Measurements from ENCODE around the gene KCTD8. TPM values are rescaled to one million over a fixed set of nuclear protein-coding genes. Genes with fewer than 3 reads are reported as not detected.

KCTD8 gene
- total RNA-seq, result under 1 TPM in 1 of 2 donors, not detected in 1; 0.22 TPM
- long read RNA-seq, result 0 reads

GRCh38 chr4:44448521-44449461 is at the start of gene KCTD8:
Gene KCTD8 (minus strand): TSS chr4:44448809.
- ATAC-seq, result peak; percentile 93
- intact Hi-C loops (cut with DNase I, micrococcal nuclease), result no loop called here
- DNase-seq, result peak; percentile 73 to 82

GRCh38 chr4:44494810-44495701 is 46.4 kb upstream of the KCTD8 start:
- intact Hi-C loops (cut with DNase I, micrococcal nuclease), result no loop called here
- no peak for DNase-seq
- no peak for ATAC-seq

DNA sequence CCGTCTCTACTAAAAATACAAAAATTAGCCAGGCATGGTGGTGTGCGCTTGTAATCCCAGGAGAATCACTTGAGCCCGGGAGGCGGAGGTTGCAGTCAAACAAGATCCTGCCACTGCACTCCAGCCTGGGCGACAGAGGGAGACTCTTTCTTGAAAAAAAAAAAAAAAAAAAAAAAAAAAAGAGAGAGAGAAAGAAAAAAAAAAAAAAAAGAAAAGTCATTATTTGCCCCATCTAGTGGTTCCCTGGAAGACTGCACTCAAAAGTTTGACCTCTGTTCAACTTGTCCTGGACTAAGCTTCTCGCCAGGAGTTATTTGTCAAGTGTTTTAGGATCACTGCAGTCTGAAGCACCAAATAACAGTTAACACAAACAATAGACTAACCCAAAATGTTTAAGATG is 45.3 kb upstream of the KCTD8 start:
- DNase-seq (no peak), ATAC-seq (no peak)
- intact Hi-C loops (cut with DNase I, micrococcal nuclease), result no loop called here

- no peak for DNase-seq
- no peak for ATAC-seq
- intact Hi-C loops (cut with DNase I, micrococcal nuclease), result no loop called here
These were observed 38.7 kb upstream of the KCTD8 start for GRCh38 chr4:44487341-44487740.

GRCh38 chr4:44479731-44480130 is 31.1 kb upstream of the KCTD8 start:
- ATAC-seq (no peak), DNase-seq (no peak)
- intact Hi-C loops (cut with DNase I, micrococcal nuclease), result no loop called here

DNA sequence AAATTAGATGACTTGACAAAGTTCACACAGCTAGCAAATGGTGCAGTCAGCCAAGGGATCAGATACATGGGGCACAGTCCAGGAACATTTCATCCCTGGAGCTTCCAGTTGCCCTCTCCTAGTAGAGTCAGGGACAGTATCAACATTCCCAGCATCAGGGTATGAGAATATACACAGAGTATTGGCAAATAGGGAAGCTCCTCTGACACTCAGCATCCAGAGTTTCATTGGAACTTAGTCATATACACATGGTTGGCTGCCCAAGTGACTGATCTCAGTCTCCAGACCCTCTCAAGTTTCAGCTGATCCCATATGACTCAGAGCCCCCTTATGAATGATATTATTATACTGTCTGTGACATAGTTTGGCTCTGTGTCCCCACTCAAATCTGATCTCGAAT is 13.7 kb upstream of the KCTD8 start:
- ATAC-seq (no peak), DNase-seq (no peak)
- intact Hi-C loops (cut with DNase I, micrococcal nuclease), result no loop called here

DNA sequence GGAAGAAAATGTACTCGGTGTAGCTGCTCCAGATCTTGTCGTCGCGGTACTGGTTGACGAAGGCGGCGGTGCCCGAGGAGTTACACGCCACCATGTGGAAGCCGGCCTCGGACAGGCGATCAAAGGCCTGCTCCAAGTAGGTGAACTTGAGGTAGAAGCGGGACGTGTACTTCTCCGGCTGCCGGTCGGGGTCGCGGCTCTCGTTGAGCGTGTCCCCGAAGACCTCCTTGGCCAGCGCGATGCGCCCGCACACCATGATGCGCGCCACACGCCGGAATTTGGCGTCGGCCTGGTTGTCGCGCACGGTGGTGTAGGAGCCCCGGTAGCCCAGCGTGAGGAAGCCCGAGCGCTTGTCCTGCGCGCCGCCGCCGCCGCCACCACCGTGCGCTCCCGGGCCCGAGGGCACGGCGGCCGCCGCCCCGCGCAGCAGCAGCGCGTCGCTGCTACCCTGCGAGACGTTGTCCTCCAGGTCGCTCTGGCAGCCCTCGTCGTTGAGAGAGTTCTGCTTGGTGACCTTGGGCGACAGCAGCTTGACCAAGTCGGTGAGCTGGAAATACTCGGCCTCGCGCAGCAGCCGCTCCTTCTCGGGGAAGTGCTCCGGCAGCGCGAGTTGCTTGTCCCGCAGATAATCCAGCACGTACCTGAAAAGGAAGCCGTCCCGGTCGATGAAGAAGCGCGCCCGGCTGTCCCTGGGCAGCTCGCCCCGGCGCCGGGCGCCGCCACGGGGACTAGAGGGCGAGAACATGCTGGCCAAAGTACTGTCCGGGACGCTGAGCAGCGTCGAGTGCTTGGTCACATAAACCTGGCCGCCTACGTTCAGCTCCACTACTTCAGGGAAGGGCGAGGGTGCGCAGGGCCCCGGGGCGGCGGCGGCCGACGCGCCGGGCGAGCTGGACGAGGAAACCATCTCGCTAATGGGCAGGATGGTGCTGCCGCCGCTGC is 775 bp downstream of the KCTD8 start:
- intact Hi-C loops (cut with DNase I, micrococcal nuclease), result no loop called here
- DNase-seq, result peak in 1 of 2 donors; percentile 8
- ATAC-seq, result peak; percentile 34

DNA sequence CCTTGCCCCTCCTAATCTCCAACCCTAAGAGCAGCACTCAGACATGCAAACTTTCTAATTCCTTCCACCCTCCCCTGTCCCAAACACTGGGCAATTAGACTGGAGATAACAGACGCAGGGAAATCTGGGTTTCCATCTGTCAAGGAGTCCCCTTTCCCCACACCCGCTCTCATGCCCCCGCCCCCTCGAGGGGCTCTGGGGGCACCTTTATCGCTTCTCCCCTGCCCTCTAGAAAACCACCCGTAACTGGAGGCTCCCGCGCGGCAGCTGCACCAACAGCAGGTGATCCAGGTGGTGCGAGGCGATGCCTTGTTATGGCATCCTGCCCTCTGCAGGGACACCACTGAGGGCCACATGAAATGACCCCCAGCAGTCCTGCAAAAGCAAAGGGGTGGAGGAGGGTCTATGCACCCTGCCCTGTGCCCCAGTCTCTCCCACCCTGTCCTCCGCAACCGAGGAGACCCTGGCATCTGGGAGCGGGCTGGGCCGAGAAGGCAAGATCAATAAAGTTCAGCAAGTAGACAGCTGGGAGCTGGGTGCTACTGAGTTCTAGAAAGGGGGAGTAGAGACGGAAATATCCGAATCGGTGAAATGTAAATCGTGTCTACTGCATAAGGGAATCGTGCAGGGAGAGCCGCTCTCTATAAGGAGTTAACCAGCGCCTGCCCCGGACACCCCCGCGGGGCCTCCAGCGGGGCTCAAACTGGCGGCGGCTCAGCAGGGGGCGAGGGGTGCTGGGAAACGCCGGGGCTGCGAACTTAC is 1.6 kb downstream of the KCTD8 start:
- ATAC-seq (no peak), DNase-seq (no peak)
- intact Hi-C loops (cut with DNase I, micrococcal nuclease), result no loop called here

DNA sequence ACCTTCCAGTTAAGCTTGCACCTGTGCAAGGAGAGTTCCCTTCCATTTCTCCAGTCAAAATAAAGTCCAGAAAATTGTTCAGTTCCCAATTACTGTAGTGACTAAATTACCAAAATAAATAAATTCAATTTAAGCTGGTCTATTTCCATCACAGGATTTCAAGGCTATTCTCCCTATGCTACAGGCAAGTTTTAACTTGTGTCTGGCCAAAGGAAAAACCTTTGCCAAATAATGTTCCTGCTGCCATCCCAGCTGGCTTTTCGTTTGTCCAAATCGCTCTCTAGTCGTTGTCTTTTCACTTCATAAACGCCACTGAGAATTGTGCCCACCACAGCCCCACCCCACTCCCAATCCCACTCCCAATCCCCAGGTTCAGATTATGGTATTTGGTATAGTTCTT is 2.4 kb downstream of the KCTD8 start:
- ATAC-seq (no peak), DNase-seq (no peak)
- intact Hi-C loops (cut with DNase I, micrococcal nuclease), result no loop called here

DNA sequence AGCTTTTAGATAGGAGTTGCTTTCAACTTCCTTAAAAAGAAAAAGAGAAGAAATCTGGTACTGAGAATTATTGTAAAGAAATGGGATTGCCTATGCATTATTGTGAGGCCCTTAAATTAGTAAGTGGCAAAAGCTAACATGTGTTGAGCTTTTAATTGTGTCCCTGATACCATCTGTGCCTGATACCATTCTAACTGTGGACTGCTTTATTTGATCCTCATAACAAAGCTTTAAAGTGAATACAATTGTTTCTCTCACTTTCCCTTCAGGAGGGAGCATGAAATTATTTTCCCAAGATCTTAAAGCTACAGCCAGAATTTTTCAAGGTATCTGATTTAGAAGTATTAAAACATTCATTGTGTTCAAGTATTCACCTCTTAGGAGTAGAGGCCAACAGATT is 9.9 kb downstream of the KCTD8 start:
- DNase-seq, result no peak
- ATAC-seq, result no peak
- intact Hi-C loops (cut with DNase I, micrococcal nuclease), result no loop called here

DNA sequence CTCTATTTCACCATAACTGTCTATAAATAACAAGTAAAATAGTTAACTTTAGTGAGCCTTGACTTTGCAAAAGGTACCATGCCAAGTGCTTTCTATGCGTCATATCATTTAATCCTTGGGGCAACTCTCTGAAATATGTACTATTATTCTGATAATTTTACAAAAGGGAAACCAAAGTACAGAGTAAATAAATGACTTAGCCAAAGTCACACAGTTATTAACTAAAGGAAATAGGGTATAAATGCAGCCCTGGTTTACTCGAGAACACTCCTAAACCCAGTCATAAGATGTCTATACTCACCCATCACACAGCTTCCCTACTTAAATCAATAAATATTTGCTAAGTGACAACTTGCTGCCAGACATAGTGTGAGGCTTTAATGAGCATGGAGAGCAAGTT is 14.4 kb downstream of the KCTD8 start:
- intact Hi-C loops (cut with DNase I, micrococcal nuclease), result no loop called here
- ATAC-seq (no peak), DNase-seq (no peak)

GRCh38 chr4:44425614-44426208 is 22.9 kb downstream of the KCTD8 start:
- no peak for DNase-seq
- intact Hi-C loops (cut with DNase I, micrococcal nuclease), result no loop called here

GRCh38 chr4:44422912-44423311 is 25.7 kb downstream of the KCTD8 start:
- DNase-seq (no peak), ATAC-seq (no peak)
- intact Hi-C loops (cut with DNase I, micrococcal nuclease), result no loop called here

More at GRCh38 chr4:44425614-44426208, 22.9 kb downstream of the KCTD8 start:
- no peak for ATAC-seq

- intact Hi-C loops (cut with DNase I, micrococcal nuclease), result no loop called here
- ATAC-seq (no peak), DNase-seq (no peak)
These were observed 27.1 kb downstream of the KCTD8 start for GRCh38 chr4:44421330-44422065.

DNA sequence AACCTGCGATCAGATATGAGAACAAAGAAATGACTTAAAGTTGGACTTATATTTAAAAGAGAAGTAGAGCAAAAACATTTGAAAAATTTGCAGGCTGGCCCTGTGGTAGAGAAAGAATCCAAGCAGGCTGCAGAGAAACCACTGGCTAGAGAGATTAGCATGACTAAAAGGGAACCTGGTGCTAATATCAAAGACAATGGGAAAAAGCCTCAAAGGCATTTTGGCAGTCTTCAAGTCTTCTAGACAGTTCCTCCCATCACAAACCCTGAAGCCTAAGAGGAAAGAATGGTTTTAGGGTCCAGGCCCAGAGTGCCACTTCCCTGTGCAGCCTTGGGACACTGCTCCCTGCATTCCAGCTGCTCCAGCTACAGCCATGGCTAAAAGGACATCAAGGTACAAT is 33.4 kb downstream of the KCTD8 start:
- intact Hi-C loops (cut with DNase I, micrococcal nuclease), result no loop called here
- DNase-seq (no peak), ATAC-seq (no peak)

GRCh38 chr4:44368413-44369167 is 80.0 kb downstream of the KCTD8 start:
- DNase-seq, result no peak
- ATAC-seq, result no peak
- intact Hi-C loops (cut with DNase I, micrococcal nuclease), result no loop called here

All from left colon (tissue), 2 donors.